B cell (primary cell): ENCODE data around the gene UPK2. TPM values are rescaled to one million over a fixed set of nuclear protein-coding genes. Genes with fewer than 3 reads are reported as not detected.

Experiments
- ATAC-seq: fragments of 200-7000 bp; cut with Tn5 transposase; one replicate; pipeline ENCODE4 v1.10.0; 2021; ENCODE audit warnings: low read depth, mild to moderate bottlenecking, moderate number of reproducible peaks, moderate library complexity
- CTCF ChIA-PET: fragments of 350-600 bp; sonication (Branson Sonifier 250); formaldehyde crosslinking; loops from one replicate; lab custom pipeline; 2021; ENCODE audit warnings: antibody characterized with exemption, inconsistent platforms; lab: Charles Lee
- POLR2A ChIA-PET: fragments of 350-600 bp; sonication (Branson Sonifier 250); formaldehyde crosslinking; loops from one replicate; lab custom pipeline; 2021; ENCODE audit warnings: antibody characterized with exemption; lab: Charles Lee
- DNase-seq: peaks from one replicate; pipeline ENCODE4 v3.0.0; 2013
- H2AFZ ChIP-seq: 2 replicates; pipeline ENCODE4 v1.6.1; 2012; ENCODE audit warnings: mild to moderate bottlenecking, low read depth, low read length; ENCODE audit not compliant: insufficient read depth, poor library complexity, severe bottlenecking
- H3K27ac ChIP-seq, 2 donors: 1 replicate in 1 of 2; 2 replicates in 1 of 2; pipeline ENCODE4 v1.5.1; 2012 to 2013; ENCODE audit warnings: low read length in 2 of 2, mild to moderate bottlenecking in 2 of 2, moderate library complexity in 1 of 2
- H3K27me3 ChIP-seq, 4 experiments: fragments of 200-600 bp in 1 of 4; sonication (generic) in 1 of 4; replicated peaks in 1 of 4; 1 replicate in 2 of 4; 2 replicates in 2 of 4; pipeline versions ENCODE4 v1.6.1 to v1.7.0; 2013 to 2016; ENCODE audit warnings: low read length in 3 of 4, mild to moderate bottlenecking in 2 of 4, mixed read lengths in 1 of 4, moderate library complexity in 1 of 4; ENCODE audit not compliant: insufficient read depth in 4 of 4, control insufficient read depth in 3 of 4; ENCODE audit errors: control extremely low read depth in 1 of 4
- H3K36me3 ChIP-seq, 2 experiments: replicated peaks in 1 of 2; 1 replicate in 1 of 2; 2 replicates in 1 of 2; pipeline versions ENCODE4 v1.6.1 to v1.7.1; 2013; ENCODE audit warnings: low read length in 1 of 2; ENCODE audit not compliant: insufficient read depth in 2 of 2, control insufficient read depth in 1 of 2; ENCODE audit errors: control extremely low read depth in 1 of 2, extremely low read depth in 1 of 2
- H3K4me1 ChIP-seq, 2 donors: fragments of 200-600 bp in 1 of 2; sonication (generic) in 1 of 2; 1 replicate in 1 of 2; 2 replicates in 1 of 2; pipeline versions ENCODE4 v1.5.1 to v1.6.1; 2013 to 2017; ENCODE audit warnings: low read length in 2 of 2; ENCODE audit not compliant: control insufficient read depth in 2 of 2, insufficient read depth in 2 of 2
- H3K4me2 ChIP-seq: replicated peaks from 2 replicates; pipeline ENCODE3; 2012; ENCODE audit warnings: mild to moderate bottlenecking, low read depth, low read length; ENCODE audit not compliant: poor library complexity, severe bottlenecking
- H3K4me3 ChIP-seq, 5 experiments: fragments of 200-600 bp in 1 of 5; sonication (generic) in 1 of 5; 1 replicate in 3 of 5; 2 replicates in 2 of 5; pipeline versions ENCODE4 v1.5.1 to v1.7.0; 2011 to 2016; ENCODE audit warnings: low read length in 4 of 5, mild to moderate bottlenecking in 4 of 5, low read depth in 2 of 5, control low read depth in 1 of 5, moderate library complexity in 1 of 5; ENCODE audit not compliant: insufficient read depth in 1 of 5; ENCODE audit errors: control extremely low read depth in 1 of 5, extremely low read depth in 1 of 5
- H3K79me2 ChIP-seq: fragments of 200-600 bp; sonication (generic); one replicate; pipeline ENCODE4 v1.6.0; 2016; ENCODE audit warnings: low read length; ENCODE audit not compliant: control insufficient read depth, insufficient read depth
- H3K9ac ChIP-seq: fragments of 200-600 bp; sonication (generic); 2 replicates; pipeline ENCODE4 v1.6.1; 2017; ENCODE audit warnings: mild to moderate bottlenecking, low read length, moderate library complexity
- H3K9me3 ChIP-seq, 3 donors: one replicate each; pipeline versions ENCODE4 v1.6.1 to v1.7.1; 2013; ENCODE audit warnings: low read length in 2 of 3; ENCODE audit not compliant: control insufficient read depth in 2 of 3, insufficient read depth in 1 of 3; ENCODE audit errors: control extremely low read depth in 1 of 3
- H4K20me1 ChIP-seq: 2 replicates; pipeline ENCODE4 v1.6.0; 2012; ENCODE audit warnings: mild to moderate bottlenecking, low read length; ENCODE audit not compliant: insufficient read depth, control insufficient read depth, poor library complexity, severe bottlenecking
- H3K27ac Mint-ChIP-seq: one replicate; pipeline ENCODE4 v1.8.0; 2021; ENCODE audit warnings: mixed read lengths
- H3K27me3 Mint-ChIP-seq: one replicate; pipeline ENCODE4 v1.8.0; 2021; ENCODE audit warnings: mixed read lengths
- H3K4me1 Mint-ChIP-seq: one replicate; pipeline ENCODE4 v1.8.0; 2021; ENCODE audit warnings: mixed read lengths
- H3K4me3 Mint-ChIP-seq: one replicate; pipeline ENCODE4 v1.8.0; 2021; ENCODE audit warnings: mixed read lengths
- H3K9me3 Mint-ChIP-seq: one replicate; pipeline ENCODE4 v1.8.0; 2022; ENCODE audit warnings: mixed read lengths; ENCODE audit not compliant: insufficient read depth
- EZH2 ChIP-seq: IDR thresholded peaks from 2 replicates; pipeline ENCODE4 v1.6.1; 2012; ENCODE audit warnings: borderline replicate concordance, low read depth, mild to moderate bottlenecking, moderate library complexity, low read length; ENCODE audit not compliant: insufficient read depth, poor library complexity, severe bottlenecking
- WGBS: methylation state at CpG from one replicate; pipeline ENCODE4 v1.1.5; 2013; ENCODE audit warnings: missing lambda C conversion rate; ENCODE audit not compliant: insufficient coverage; 5-methylcytosine and 5-hydroxymethylcytosine counted together
- intact Hi-C: fragments of 100-400 bp; cut with micrococcal nuclease; formaldehyde crosslinking; loops from one replicate; pipeline ENCODE4 v1.10.0; 2022
- polyA plus RNA-seq: library from polyadenylated mRNA; depleted of rRNA; stranded (reverse); fragments of >200 nt; gene quantifications from 2 replicates; pipeline ENCODE4 v1.2.3, GENCODE V29; 2012
- total RNA-seq, 2 donors: library from RNA; stranded (reverse); fragments of 120-200 nt in 1 of 2; gene quantifications; 1 replicate in 1 of 2; 2 replicates in 1 of 2; pipeline versions ENCODE4 v1.2.3 to v1.2.4, GENCODE V29; 2013 to 2022
- TF ChIP-seq, protein P1 (sequence below): fragments of 200-600 bp; IDR thresholded peaks from one replicate; pipeline ENCODE4 v1.8.0; 2022; ENCODE audit warnings: antibody characterized with exemption, mild to moderate bottlenecking

Gene UPK2
- total and polyA plus RNA-seq, 2 donors (not counting 1 experiment from before 2014, with no cell fraction given) = 0.43 TPM; not detected in 1

DNA sequence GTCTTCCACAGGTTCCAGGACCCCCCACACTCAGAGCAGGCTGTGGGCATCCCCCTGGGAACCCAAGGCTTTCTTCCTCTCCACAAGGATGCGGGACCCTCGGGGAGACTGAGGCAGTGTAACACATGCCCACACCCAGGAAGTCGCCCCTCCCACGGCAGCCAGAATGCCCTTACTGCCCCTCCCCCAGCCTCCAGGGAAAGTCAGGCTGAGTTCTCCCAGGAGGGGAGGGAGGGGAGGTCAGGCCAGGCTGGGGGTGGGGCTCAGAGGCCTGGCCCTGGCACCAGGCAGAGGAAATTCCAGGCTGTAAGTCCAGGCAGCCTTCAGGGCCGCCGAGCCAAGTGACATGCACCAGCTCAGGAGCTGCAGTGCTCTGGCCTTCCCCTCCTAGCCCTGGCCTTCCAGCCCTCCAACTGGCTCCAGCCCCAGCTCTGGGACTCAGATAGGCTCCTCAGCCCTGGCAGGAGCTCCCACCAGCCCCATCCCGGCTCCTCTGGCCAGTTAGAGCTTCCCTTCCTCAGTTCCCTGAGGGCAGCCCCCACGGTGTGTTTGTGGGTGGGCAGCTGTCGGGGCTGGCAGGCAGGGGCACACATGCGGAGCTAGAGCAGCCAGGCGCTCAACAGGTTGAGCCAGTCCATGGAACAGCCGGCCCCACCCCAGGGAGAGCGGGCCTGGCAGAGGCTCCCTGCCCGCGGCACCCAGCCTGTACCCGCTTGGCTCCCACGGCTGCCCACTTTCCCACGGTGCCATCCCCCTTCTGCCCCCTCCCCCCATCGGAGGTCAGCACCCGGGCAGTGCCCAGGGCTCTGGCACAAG is 34.0 kb upstream of the UPK2 start:
- intact Hi-C loops = no loop called here

More for the DNA sequence above, 34.0 kb upstream of the UPK2 start:
- Histone ChIP-seq H4K20me1 (peaks cover 38% of the 10 kb centered on the region), H3K4me3 (no peak overlapping the region), H3K27me3 (no peaks in the 10 kb centered on the region), H2AFZ (no peak overlapping the region), H3K79me2 (peaks cover 82% of the 10 kb centered on the region), H3K4me2 (peak overlapping the region; percentile 98), H3K9ac (no peak overlapping the region), H3K4me1 (peaks cover 72 to 85% of the 10 kb centered on the region in 2 donors), H3K9me3 (no peaks in the 10 kb centered on the region), H3K27ac (no peak overlapping the region), H3K36me3 (peaks cover 0 to 19% of the 10 kb centered on the region in 2 experiments)
- peak overlapping the region; percentile 13 for H3K4me3 Mint-ChIP-seq
- 81% methylated on average over 16 of the region's 20 CpGs for WGBS
- ChIA-PET CTCF (interaction anchor here (1.1 to 12.7 kb wide), 4 partner anchors 12 to 35 kb away, joined by 3 to 288 read pairs (median 4); no protein-coding TSS in a partner anchor), POLR2A (interaction anchor here (0.6 kb wide), 1 partner anchor 163 kb away, joined by 4 read pairs; no protein-coding TSS in a partner anchor)
- H3K27me3 Mint-ChIP-seq = no peaks in the 10 kb centered on the region
- H3K27ac Mint-ChIP-seq = no peak overlapping the region
- TF ChIP-seq, protein P1, sequence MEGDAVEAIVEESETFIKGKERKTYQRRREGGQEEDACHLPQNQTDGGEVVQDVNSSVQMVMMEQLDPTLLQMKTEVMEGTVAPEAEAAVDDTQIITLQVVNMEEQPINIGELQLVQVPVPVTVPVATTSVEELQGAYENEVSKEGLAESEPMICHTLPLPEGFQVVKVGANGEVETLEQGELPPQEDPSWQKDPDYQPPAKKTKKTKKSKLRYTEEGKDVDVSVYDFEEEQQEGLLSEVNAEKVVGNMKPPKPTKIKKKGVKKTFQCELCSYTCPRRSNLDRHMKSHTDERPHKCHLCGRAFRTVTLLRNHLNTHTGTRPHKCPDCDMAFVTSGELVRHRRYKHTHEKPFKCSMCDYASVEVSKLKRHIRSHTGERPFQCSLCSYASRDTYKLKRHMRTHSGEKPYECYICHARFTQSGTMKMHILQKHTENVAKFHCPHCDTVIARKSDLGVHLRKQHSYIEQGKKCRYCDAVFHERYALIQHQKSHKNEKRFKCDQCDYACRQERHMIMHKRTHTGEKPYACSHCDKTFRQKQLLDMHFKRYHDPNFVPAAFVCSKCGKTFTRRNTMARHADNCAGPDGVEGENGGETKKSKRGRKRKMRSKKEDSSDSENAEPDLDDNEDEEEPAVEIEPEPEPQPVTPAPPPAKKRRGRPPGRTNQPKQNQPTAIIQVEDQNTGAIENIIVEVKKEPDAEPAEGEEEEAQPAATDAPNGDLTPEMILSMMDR = no peak
- no peak for TF ChIP-seq EZH2
- peaks cover 75% of the 10 kb centered on the region for H3K4me1 Mint-ChIP-seq
- no peaks in the 10 kb centered on the region for H3K9me3 Mint-ChIP-seq
- DNase-seq = no peak
- no peak for ATAC-seq
